Lung (tissue), 11 donors: ENCODE measurements around the gene TAF11L2. TPM values are rescaled to one million over a fixed set of nuclear protein-coding genes. Genes with fewer than 3 reads are reported as not detected.
"Not testable (repeated sequence)": the region's sequence is repeated elsewhere in the genome, so short reads cannot be mapped to it uniquely, and the experiment has no call there.

Experiments used
- ATAC-seq: fragments of 200-7000 bp; cut with Tn5 transposase; one replicate; pipeline ENCODE4 v1.9.1; 2020; ENCODE audit warnings: moderate number of reproducible peaks; ENCODE audit not compliant: insufficient read depth, low FRiP score
- DNase-seq, 3 donors: peaks; one replicate each; pipeline ENCODE4 v3.0.0-alpha.2; 2013 to 2017
- H3K27ac ChIP-seq, 2 donors: one replicate each; pipeline ENCODE4 v1.5.1; 2013; ENCODE audit warnings: mild to moderate bottlenecking in 2 of 2, moderate library complexity in 2 of 2, control low read depth in 1 of 2, inconsistent platforms in 1 of 2, low read depth in 1 of 2, low read length in 1 of 2
- H3K27me3 ChIP-seq, 3 donors: one replicate each; pipeline ENCODE4 v1.5.1; 2013; ENCODE audit warnings: low read length in 2 of 3; ENCODE audit not compliant: control insufficient read depth in 3 of 3, insufficient read depth in 3 of 3
- H3K36me3 ChIP-seq, 4 donors: one replicate each; pipeline ENCODE4 v1.5.1; 2013; ENCODE audit warnings: low read length in 4 of 4, mild to moderate bottlenecking in 1 of 4, moderate library complexity in 1 of 4; ENCODE audit not compliant: control insufficient read depth in 4 of 4, insufficient read depth in 4 of 4
- H3K4me1 ChIP-seq, 5 donors: one replicate each; pipeline ENCODE4 v1.5.1; 2013; ENCODE audit warnings: low read length in 5 of 5, mild to moderate bottlenecking in 2 of 5, moderate library complexity in 1 of 5; ENCODE audit not compliant: control insufficient read depth in 5 of 5, insufficient read depth in 5 of 5
- H3K4me3 ChIP-seq: one replicate; pipeline ENCODE4 v1.5.1; 2013; ENCODE audit warnings: mild to moderate bottlenecking, control low read depth, moderate library complexity
- H3K9ac ChIP-seq, 2 donors: one replicate each; pipeline ENCODE4 v1.5.1; 2013; ENCODE audit warnings: low read length in 2 of 2, control low read depth in 1 of 2; ENCODE audit not compliant: insufficient read depth in 1 of 2
- H3K9me3 ChIP-seq, 4 donors: one replicate each; pipeline ENCODE4 v1.5.1; 2013; ENCODE audit warnings: low read length in 3 of 4, mild to moderate bottlenecking in 1 of 4, moderate library complexity in 1 of 4; ENCODE audit not compliant: control insufficient read depth in 4 of 4, insufficient read depth in 3 of 4
- WGBS, 2 donors: extraction: QIAGEN DNeasy Blood & Tissue Kit; methylation state at CpG; one replicate each; pipeline ENCODE4 v1.1.7; 2013; 5-methylcytosine and 5-hydroxymethylcytosine counted together
- polyA plus RNA-seq, 2 donors: library from polyadenylated mRNA; stranded (reverse); fragments of 200-250 nt; gene quantifications; one replicate each; pipeline ENCODE4 v1.2.1, GENCODE V29; 2013
- small RNA-seq: library from RNA; depleted of rRNA; stranded (forward); fragments of <200 nt; gene quantifications from one replicate; pipeline ENCODE3, GENCODE V24; 2014; ENCODE audit warnings: low replicate concordance
- total RNA-seq, 2 donors: library from RNA; depleted of rRNA in 1 of 2; stranded (reverse); fragments of >200 nt in 1 of 2; gene quantifications; one replicate each; pipeline ENCODE4 v1.2.1, GENCODE V29; 2014 to 2021
- donor health status: Bipolar disorder and iron deficiency.
- donor health status: healthy.
- donor health status: DM: yes; HTN: yes; CAD: no.

TAF11L2 gene
- total and polyA plus RNA-seq, 4 donors, result 0.29 TPM; not detected in 3

GRCh38 chr5:17528369-17528768 lies 30.3 kb downstream of the TAF11L2 start, which contains the start of gene TAF11L6:
TAF11L6 (plus strand) TSS chr5:17528669.
- not testable (repeated sequence) for ATAC-seq
- no CpG with 5 or more reads among the region's 15 CpGs for WGBS, 2 donors

More at GRCh38 chr5:17528369-17528768, 30.3 kb downstream of the TAF11L2 start, which contains the start of gene TAF11L6:
- not testable (repeated sequence) for H3K36me3 ChIP-seq, H3K9ac ChIP-seq, DNase-seq, H3K9me3 ChIP-seq, H3K27me3 ChIP-seq, H3K4me3 ChIP-seq, H3K27ac ChIP-seq, H3K4me1 ChIP-seq

Small RNAs within 50 kb of the gene (small RNA-seq; reads per million reads assigned to genes)
- not detected for gene AC106774.3

Other genes with a start within 250 kb of the TAF11L2 start
- not detected for gene TAF11L3, start 20.1 kb downstream of the TAF11L2 start, total RNA-seq
- not detected for gene TAF11L3, start 20.1 kb downstream of the TAF11L2 start, polyA plus RNA-seq
- not detected for gene TAF11L4, start 23.6 kb downstream of the TAF11L2 start, total RNA-seq
- gene TAF11L4, start 23.6 kb downstream of the TAF11L2 start, polyA plus RNA-seq, result not detected
- not detected for gene TAF11L5, start 27.0 kb downstream of the TAF11L2 start, total RNA-seq
- not detected for gene TAF11L5, start 27.0 kb downstream of the TAF11L2 start, polyA plus RNA-seq
- gene TAF11L6, start 30.4 kb downstream of the TAF11L2 start, total RNA-seq, result not detected
- not detected for gene TAF11L6, start 30.4 kb downstream of the TAF11L2 start, polyA plus RNA-seq
- not detected for gene TAF11L7, start 87.5 kb downstream of the TAF11L2 start, total RNA-seq
- gene TAF11L7, start 87.5 kb downstream of the TAF11L2 start, polyA plus RNA-seq, result not detected
- gene TAF11L8, start 92.7 kb downstream of the TAF11L2 start, total RNA-seq, result not detected
- gene TAF11L8, start 92.7 kb downstream of the TAF11L2 start, polyA plus RNA-seq, result not detected
- not detected for gene TAF11L9, start 96.2 kb downstream of the TAF11L2 start, total RNA-seq
- not detected for gene TAF11L9, start 96.2 kb downstream of the TAF11L2 start, polyA plus RNA-seq
- gene TAF11L10, start 99.6 kb downstream of the TAF11L2 start, total RNA-seq, result not detected
- gene TAF11L10, start 99.6 kb downstream of the TAF11L2 start, polyA plus RNA-seq, result not detected
- not detected for gene TAF11L11, start 106.0 kb downstream of the TAF11L2 start, total RNA-seq
- not detected for gene TAF11L11, start 106.0 kb downstream of the TAF11L2 start, polyA plus RNA-seq
- gene TAF11L12, start 112.2 kb downstream of the TAF11L2 start, total RNA-seq, result not detected
- not detected for gene TAF11L12, start 112.2 kb downstream of the TAF11L2 start, polyA plus RNA-seq
- not detected for gene TAF11L13, start 133.9 kb downstream of the TAF11L2 start, total RNA-seq
- not detected for gene TAF11L13, start 133.9 kb downstream of the TAF11L2 start, polyA plus RNA-seq
- not detected for gene TAF11L14, start 136.2 kb downstream of the TAF11L2 start, total RNA-seq
- gene TAF11L14, start 136.2 kb downstream of the TAF11L2 start, polyA plus RNA-seq, result not detected